ENCODE measurements around the gene OR1F1.
"Not testable (repeated sequence)": the region's sequence is repeated elsewhere in the genome, so short reads cannot be mapped to it uniquely, and the experiment has no call there.

OR1F1 gene

DNA sequence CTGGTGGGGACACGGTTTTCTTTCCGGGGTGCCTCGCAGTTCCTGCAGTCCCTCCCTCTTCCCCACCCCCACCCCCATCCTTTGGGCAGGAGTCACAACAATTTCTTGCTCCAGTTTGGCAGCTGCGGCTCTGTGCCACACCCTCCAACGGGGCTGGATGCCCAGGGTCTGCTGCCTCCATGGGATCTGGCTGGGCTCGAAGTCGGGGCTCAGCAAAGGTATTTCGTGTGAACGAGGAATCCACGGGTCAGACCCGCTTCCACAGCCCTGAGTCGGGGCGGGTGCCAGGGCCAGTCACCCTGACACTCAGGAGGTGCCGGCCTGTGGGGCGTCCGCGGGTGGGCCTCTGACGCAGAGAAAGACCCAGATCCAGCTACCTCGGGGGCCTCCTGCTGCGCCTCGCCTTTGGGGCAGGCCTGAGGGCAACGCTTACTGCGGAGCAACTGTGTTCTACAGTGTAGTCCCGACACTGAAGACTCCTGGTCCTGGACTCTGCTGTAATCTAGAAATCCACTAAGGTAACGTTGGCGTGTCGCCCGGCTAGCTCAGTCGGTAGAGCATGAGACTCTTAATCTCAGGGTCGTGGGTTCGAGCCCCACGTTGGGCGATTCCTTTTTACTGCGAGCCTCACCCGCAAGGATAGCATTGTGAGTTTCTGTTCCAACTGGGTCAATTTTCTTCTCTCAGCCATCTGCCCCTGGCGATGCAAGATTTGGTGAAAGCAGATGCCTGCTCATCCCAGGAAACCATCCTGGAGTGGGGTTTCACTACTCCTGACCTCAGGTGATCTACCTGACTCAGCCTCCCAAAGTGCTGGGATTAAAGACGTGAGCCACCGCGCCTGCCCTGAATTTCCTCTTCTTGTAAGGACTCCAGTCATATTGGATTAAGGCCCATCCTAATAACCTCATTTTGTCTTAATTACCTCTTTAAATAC, 12.6 kb upstream of the OR1F1 start:
- FAIRE-seq: no peak

DNA sequence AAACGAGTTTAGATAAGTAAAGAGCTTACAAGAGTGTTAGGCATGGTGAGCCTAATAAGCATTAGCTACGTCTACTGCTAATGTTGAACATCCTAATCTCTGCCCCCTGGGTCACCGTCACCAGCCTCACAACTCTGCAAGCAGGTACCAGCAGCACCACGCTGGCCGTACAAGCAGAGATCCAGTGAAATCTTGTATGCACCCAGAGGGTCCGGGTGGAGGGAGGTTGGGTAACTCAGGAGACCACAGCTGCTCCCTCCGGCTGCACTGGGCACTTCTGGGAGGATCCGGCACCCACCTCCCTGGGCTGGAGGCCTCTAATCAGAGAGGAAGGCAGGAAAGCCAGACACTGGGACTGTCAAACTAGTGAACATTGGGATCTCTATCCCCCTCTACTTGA, 8.4 kb upstream of the OR1F1 start:
- FAIRE-seq: no peak

DNA sequence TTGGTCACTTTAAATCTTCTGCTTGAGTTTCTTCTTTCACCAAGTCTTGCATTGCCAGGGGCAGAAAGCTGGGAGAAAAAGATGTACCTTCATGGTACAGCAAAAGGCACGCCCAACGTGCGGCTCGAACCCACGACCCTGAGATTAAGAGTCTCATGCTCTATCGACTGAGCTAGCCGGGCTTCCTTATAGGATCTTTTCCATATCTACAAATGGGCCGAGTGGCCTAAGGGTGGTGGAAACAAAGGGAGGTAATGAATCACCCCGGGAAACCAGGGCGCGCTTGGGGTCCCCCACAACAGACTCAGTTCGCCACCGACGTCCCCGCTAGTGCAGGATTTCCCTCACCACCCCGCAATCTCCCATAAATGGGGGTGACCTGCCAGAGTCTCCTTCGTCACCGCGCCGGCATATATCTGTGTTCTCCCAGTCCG, 7.5 kb upstream of the OR1F1 start:
- FAIRE-seq: no peak

DNA sequence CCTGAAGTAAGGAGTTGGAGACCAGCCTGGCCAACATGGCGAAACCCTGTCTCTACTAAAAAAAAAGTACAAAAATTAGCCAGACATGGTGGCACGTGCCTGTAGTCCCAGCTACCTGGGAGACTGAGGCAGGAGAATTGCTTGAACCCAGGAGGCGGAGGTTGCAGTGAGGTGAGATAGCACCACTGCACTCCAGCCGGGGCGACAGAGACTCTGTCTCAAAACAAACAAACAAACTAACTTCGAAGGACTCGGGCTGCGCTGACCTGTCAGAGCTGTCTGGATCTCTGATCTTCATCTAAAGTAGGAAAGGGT, 5.8 kb upstream of the OR1F1 start:
- not testable (repeated sequence) for FAIRE-seq

DNA sequence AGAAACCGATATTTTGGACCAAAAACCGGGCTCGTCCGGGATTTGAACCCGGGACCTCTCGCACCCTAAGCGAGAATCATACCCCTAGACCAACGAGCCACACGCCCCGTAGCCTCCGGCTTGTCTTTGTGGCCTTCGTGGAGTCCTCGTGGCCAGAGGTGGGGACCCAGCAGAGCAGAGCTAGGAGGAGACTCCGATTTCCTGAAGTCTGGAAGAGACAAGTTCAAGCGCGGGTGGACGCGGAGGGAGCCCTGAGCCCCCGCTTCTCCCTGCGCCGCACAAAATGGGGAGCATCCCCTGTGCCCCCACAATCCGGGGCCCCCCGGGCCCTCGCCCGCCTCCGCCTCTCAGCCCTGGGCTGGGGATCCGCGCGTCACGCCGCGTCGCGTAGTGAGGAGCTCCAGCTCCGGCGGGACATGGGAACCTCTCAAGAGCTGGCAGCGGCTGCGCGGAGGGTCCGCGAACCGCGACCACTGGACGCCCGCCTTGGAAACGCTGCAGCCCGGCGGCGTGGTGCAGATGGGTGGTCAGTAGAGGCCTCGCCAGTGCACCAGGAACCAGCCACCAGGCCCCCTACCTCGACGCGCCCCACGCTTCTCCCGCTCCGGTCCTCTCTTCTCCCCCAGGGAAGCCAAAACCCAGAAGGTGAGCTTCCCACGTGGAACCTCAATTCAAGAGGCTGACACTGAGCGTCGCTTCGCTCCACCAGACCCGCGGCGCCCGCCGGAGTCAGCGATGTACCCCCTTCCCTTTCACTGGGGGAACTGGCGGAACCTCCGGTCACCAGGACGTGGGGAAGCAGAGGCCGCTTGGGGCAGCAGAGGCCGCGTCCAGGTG, 5.2 kb upstream of the OR1F1 start:
- no peak for FAIRE-seq

DNA sequence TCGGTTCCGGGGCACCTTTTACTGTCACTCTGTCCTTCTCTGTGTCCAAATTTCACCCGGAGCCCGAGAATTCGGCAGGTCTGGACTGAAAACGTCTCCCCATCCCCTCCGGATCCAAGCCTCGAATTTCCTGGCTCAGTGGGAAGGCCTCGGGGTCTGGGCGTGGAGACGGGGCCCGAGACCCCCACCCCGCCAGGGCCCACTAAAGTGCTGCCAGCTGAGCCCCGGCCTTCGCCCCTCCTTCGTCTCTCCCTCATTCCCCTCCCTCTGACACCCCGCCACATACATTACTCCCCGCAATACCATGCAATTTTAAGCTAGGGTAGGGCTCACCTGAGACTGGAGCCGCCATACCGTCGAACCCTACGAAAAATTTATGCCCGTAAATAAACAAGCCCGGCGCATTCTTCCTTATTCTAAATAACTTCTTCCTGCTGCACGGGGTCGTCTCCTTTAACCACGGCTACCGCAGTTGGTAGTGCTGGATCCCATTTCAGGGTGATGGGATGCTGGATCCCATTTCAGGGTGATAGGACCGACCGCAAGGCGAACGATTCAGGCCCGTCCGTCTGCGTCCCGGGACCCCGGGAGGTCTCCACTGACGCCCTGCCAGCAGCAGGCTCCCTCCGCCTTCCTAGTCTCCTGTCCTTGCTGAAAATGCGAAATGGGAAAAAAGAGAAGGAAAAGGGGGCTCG, 4.4 kb upstream of the OR1F1 start:
- no peak for FAIRE-seq

DNA sequence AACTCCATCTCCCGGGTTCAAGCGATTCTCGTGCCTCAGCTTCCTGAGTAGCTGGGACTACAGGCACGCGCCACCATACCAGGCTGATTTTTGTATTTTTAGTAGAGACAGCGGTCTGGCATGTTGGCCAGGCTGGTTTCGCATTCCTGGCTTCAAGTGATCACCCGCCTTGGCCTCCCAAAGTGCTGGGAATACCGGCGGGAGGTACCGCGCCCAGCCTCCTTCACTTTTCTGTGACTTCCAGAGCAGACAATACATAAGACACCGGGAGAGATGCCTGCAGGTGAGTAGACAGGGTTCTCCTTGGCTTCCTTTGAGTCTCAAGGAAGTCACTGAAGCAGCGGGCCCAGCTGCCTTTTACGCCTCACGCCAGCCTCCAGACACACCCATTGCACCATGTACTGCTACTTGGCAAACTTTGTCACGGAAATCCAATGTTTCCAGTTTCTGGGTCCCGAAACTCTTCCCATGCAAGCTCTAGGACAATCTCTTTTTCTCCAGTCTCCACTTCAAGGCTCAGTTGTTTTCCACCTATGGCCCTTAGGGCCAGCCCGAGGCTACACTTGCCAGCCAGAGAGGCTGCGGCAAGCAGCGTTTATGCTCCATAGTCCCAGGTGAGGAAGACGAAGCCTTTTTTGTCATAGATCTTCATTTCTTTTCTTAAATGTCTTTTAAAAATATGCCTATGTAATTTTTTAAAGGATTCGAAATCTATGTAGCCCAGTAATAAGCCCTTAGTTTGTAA, 886 bp upstream of the OR1F1 start:
- FAIRE-seq: no peak

DNA sequence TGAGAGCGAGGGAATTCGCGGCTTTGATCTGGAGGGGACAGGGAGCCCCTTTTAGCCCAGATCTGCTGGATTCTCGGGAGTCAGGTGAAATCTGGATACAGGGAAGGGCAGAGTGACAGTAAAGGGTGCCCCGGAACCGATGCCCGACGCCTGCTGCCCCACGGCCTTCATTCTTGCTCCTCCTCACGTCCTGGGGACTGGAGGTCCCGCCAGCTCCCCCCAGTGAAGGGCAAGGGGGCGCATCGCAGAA, 596 bp downstream of the OR1F1 start:
- no peak for FAIRE-seq

DNA sequence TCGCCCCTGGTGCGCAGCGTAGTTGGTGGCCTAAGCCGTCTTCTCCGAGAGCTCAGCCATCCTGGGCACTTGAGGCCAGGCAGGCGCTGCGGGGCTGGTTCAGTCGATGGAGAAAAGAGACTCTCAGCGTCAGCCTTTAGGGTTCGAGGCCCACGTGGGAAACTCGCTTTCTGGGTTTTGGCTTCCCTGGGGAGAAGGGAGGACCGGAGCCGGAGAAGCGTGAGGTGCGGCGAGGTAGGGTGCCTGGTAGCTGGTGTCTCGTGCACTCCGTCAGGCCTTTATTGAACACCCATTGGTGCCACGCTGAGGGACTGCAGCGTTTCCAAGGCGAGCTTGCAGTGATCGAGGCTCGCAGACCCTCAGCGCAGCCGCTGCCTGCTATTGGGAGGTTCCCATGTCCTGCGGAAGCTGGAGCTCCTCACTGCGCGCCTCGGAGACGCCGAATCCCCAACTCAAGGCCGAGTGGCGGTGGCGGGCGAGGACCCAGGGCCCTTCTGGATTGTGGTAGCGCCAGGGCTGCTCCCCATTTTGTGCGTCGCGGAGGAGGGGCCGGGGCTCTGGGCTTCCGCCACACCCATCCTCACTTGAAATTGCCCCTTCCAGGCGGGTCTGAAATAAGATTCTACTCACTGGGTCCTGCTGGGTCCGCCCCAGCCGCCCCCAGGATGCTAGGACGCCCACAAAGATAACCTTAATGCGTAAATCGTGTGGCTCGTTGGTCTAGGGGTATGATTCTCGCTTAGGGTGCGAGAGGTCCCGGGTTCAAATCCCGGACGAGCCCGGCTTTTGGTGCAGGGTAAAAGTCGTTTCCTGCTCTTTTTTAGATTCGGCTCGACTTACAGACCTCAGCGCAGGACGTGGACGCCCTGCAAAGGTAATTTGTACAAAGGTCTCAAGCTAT, 1.2 kb downstream of the OR1F1 start:
- FAIRE-seq: no peak

DNA sequence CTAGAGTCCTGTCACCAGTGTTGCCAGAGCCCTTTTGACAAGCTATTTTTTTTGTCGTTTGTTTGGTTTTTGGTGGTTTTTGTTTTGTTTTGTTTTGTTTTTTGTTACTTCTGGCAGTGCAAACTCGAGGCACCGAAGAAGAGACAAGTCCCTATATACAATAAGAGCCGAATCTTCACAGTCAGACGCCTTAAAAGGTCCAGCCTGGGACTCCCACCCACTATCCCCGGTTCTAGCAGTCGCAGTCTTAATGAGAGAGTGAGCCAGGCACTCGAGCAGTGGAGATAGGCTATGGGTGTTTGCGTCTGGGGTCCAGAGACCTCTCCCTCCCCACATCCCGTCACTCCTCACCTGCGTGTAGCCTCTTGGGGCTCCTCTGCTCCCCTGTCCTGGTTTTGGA, 1.9 kb downstream of the OR1F1 start:
- FAIRE-seq: no peak

DNA sequence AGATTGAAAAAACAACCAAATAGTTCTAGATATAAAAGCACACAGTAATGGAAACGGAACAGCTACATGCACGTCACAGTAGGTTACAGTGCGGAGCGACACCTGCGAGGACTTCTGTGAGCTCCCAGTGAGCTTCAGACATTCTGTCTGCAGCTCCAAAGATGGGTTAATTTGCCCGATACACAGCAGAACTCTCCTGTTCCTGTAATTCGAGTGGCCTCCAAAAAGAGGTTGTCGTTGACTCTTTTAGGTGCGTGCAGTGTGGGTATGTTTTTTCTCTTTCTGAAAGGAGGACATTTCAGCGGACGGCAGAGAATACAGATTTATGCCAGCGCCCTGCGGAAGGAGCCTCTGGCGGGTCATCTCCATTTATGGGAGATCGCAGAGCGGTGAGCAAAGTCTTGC, 2.9 kb downstream of the OR1F1 start:
- no peak for FAIRE-seq

DNA sequence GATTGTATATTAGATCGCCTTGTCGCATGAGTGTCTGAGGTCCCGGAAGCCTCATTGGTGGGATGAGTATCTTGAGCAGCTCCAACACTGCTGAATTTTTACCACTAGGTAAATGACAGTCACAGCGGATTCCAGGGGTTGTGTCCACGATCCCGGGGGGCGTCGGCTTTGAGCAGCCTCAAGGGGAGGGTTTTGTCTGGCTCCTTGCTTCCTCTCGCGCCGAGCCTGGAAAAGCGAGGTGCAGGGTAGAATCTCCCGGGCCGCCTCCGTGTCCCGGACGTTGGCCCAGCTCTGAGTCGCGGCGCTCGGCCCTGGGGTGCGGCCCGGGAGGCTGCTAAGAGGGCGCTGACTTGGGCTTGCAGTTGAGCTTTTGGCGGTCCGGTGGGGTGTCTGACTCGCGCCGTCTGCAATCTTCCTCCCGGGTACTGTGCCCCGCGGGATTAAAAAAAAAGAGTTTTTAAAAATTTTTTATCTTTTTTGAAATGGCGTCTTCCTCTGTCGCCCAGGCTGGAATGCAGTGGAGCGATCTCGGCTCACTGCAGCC, 4.5 kb downstream of the OR1F1 start:
- FAIRE-seq: no peak

DNA sequence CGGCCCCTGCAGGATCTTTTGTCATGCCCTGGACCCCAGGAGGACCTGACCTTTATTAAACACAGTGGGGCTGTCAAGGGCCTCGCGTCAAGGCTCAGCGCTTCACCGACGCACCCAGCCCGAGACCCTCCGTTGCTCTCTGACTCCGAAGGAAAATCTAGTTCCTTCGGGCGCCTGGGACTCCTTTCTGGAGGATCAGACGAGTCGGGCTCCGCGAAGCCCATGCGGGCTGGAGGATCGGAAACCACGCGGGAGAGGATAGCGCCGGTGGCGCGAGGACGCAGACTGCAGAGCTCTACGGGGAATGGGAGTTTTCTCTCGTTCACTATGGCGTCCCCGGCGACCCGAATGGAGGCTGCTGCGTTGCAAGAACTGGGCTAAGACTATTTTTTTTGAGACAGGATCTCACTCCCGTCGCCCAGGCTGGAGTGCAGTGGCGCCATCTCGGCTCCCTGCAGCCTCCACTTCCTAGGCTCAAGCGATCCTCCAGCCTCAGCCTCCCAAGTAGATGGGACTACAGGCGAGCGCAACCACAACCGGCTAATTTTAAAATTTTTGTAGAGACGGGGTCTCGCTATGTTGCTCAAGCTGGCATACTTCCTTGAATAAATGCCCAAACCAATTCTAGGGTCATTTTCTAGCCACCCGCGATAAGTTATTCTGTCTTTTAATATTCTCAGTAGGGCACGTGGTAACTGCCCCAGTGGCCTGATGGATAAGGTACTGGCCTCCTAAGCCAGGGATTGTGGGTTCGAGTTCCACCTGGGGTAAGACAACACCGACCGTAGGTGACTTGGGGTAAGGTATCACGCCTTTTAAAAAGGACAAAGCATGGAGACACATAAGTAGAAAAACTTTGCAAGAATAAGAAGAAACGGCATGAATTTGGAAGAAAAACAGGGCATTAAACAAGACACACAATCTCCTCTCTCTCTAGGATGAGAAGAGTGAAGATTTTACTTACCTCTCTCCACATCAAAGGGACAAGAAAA, 5.5 kb downstream of the OR1F1 start:
- FAIRE-seq: no peak

DNA sequence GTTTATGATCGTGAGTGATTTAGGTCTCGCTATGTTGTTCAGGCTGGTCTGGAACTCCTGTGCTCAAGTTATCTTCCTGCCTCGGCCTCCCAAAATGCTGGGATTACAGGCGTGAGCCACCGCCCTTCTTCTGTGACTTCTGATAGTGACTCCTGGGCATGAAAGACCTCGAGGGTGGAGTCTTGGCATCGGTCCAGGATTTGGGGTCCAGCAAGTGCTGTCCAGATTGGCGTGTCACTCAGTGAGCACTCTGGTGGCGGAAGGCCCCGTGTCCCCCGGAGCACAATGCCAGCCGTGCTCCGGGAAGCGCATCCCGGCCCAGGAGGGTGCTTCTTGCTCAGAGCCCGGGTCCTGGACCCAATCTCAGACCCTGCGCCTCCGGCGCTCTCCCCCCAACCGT, 6.8 kb downstream of the OR1F1 start:
- FAIRE-seq: no peak

DNA sequence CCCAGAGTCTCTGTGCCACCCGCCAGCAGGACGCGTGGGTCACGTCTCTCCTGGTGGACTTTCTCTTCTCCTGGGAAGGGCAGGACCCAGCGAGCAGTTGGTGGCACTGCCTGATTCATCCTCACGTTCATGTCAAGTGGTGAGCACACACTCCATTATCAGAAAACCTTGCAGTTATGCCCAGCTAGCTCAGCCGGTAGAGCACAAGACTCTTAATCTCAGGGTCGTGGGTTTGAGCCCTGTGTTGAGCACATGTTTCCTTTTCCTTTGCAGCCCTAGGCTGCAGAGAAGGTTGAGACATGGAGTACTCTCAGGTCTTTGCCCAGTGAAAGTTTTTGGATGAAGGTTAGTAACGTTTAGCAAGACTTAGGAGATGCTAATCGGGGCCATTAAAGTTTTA, 8.0 kb downstream of the OR1F1 start:
- no peak for FAIRE-seq

DNA sequence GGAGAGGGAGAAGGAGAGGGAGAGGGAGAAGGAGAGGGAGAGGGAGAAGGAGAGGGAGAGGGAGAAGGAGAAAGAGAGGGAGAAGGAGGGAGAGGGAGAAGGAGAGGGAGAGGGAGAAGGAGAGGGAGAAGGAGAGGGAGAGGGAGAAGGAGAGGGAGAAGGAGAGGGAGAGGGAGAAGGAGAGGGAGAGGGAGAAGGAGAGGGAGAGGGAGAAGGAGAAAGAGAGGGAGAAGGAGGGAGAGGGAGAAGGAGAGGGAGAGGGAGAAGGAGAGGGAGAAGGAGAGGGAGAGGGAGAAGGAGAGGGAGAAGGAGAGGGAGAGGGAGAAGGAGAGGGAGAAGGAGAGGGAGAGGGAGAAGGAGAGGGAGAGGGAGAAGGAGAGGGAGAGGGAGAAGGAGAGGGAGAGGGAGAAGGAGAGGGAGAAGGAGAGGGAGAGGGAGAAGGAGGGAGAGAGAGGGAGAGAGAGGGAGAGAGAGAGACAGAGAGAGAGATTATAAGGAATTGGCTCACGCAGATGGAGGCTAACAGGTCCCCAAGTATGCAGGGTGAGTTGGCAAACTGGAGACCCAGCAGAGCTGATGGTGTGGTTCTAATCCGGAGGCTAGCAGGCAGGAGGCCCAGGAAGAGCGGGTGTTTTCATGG, 9.8 kb downstream of the OR1F1 start:
- FAIRE-seq: not testable (repeated sequence)

DNA sequence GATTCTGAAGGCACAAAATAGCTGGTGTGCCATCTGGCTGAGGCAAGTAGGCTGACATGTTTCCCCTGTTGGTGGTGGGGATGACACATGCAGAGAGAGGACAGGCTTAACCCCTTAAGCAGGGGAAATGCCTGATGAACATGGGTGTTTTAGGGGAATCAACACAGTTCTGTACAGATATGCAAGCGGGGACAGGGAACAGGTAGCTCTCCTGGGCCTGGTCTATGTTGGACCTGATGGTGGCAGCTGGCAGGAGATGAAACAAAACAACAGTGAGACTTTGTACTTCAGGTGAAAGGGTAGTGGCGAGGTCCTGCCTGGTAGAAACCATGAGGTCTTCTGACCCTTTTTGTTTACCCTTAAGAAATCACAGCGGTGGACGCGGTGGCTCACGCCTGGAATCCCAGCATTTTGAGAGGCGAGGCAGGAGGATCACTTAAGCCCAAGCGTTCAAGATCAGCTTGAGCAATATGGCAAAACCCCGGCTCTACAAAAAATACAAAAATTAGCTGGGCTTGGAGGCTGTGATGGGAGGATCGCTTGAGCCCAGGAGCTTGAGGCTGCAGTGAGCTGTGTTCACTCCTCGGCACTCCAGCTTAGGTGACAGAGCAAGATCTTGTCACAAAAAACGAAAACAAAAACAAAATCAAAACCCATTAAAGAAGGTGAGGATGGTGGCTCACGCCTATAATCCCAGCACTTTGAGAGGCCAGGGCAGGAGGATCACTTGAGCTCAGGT, 10.5 kb downstream of the OR1F1 start:
- FAIRE-seq: no peak

DNA sequence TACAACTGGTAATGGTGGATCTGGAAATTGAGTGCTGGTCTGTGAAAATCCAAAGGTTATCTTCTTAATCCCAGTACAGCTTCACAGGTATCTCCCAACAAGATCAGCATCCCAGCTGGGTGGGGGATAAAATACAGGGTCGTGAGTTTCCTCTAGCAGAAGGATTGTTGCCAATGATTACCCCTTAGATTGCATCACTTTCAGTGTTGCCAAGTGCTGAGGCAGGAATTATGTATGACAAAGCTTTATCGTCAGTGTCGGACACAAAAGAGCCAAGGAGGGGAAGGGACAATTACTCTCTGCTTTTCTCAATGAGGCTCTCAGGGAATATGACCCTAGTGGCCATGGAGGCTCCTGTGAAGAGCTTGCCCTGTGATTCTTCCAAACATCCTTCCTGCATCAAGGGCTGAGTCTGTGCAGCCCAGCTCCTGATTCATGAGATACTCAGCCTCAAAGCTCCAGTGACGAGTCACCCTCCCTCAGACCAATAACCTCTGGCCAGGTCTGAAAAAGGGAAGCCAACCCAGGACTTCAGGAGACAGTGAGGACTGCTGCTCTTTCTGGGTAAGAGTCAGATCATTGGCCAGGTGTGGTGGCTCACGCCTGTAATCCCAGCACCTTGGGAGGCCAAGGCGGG, 15.0 kb downstream of the OR1F1 start:
- FAIRE-seq: no peak

DNA sequence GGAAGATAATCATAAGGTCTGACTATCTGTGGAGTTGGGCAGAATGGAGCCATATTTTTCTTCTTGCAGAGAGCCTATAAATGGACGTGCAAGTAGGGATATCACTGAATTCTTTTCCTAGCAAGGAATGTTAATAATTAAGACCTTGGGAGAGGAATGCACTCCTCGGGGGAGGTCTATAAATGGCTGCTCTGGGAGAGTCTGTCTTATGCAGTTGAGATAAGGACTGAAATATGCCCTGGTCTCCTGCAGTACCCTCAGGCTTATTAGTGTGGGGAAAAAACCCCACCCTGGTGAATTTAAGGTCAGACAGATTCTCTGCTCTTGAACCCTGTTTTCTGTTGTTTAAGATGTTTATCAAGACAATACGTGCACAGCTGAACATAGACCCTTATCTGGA, 17.9 kb downstream of the OR1F1 start:
- not testable (repeated sequence) for FAIRE-seq
